ENCODE data around the gene NRF1.
"Not testable (repeated sequence)": the region's sequence is repeated elsewhere in the genome, so short reads cannot be mapped to it uniquely, and the experiment has no call there.

Gene NRF1

DNA sequence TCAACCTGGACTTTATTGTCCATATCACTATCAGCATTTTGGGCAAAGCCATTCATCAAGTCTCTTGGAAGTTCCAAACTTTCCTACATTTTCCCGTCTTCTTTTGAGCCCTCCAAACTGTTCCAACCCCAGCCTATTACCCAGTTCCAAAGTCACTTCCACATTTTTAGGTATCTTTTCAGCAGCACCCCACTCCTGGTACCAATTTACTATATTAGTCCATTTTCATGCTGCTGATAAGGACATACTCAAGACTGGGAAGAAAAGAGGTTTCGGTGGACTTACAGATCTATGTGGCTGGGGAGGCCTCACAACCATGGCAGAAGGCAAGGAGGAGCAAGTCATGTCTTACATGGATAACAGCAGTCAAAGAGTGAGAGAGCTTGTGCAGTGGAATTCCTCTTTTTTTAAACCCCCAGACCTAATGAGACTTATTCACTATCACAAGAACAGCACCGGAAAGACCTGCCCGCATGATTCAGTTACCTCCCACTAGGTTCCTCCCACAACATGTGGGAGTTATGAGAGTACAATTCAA is 50.2 kb downstream of the NRF1 start:
- DNase-seq (ENCODE audit: insufficient read length, low spot score) (no peak), FAIRE-seq (no peak)
- TF ChIP-seq PAX5 (IDR thresholded peaks at IDR 0.05; ENCODE audit: insufficient read depth, low read length, severe bottlenecking) (no peak), POLR2A (IDR thresholded peaks at IDR 0.05; ENCODE audit: low read depth, low read length) (no peak), POLR2AphosphoS5 (IDR thresholded peaks at IDR 0.05; ENCODE audit: low read depth, low read length) (no peak), POU2F2 (IDR thresholded peaks at IDR 0.05; ENCODE audit: low read depth, low read length) (no peak), SPI1 (IDR thresholded peaks at IDR 0.05; ENCODE audit: low read depth, low read length) (no peak), TAF1 (IDR thresholded peaks at IDR 0.05; ENCODE audit: low read depth, low read length) (no peak)

DNA sequence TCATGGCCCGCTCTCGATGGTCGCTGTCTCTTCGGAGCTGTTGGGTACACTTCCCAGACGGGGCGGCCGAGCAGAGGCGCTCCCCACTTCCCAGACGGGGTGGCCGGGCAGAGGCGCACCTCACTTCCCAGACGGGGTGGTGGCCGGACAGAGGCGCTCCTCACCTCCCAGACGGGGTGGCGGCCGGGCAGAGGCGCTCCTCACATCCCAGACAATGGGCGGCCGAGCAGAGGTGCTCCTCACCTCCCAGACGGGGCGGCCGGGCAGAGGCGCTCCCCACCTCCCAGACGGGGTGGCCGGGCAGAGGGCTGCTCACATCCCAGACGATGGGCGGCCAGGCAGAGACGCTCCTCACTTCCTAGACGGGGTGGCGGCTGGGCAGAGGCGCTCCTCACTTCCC is 51.7 kb downstream of the NRF1 start:
- not testable (repeated sequence) for FAIRE-seq; DNase-seq (ENCODE audit: insufficient read length, low spot score)

- DNase-seq (ENCODE audit: insufficient read length, low spot score) (peak; percentile 21), FAIRE-seq (no peak)
- TF ChIP-seq TAF1 (IDR thresholded peaks at IDR 0.05; ENCODE audit: low read depth, low read length) (no peak), POU2F2 (IDR thresholded peaks at IDR 0.05; ENCODE audit: low read depth, low read length) (no peak), SPI1 (IDR thresholded peaks at IDR 0.05; ENCODE audit: low read depth, low read length) (no peak), PAX5 (IDR thresholded peaks at IDR 0.05; ENCODE audit: insufficient read depth, low read length, severe bottlenecking) (no peak), POLR2AphosphoS5 (IDR thresholded peaks at IDR 0.05; ENCODE audit: low read depth, low read length) (no peak), POLR2A (IDR thresholded peaks at IDR 0.05; ENCODE audit: low read depth, low read length) (no peak)
Observed at GRCh38 chr7:129664029-129665012, 52.8 kb downstream of the NRF1 start.

GRCh38 chr7:129665013-129665401 is 53.5 kb downstream of the NRF1 start:
- no peak for DNase-seq (ENCODE audit: insufficient read length, low spot score)
- no peak for TF ChIP-seq PAX5 (IDR thresholded peaks at IDR 0.05; ENCODE audit: insufficient read depth, low read length, severe bottlenecking)
- no peak for TF ChIP-seq POLR2AphosphoS5 (IDR thresholded peaks at IDR 0.05; ENCODE audit: low read depth, low read length)
- TF ChIP-seq SPI1 (IDR thresholded peaks at IDR 0.05; ENCODE audit: low read depth, low read length): no peak
- no peak for FAIRE-seq

DNA sequence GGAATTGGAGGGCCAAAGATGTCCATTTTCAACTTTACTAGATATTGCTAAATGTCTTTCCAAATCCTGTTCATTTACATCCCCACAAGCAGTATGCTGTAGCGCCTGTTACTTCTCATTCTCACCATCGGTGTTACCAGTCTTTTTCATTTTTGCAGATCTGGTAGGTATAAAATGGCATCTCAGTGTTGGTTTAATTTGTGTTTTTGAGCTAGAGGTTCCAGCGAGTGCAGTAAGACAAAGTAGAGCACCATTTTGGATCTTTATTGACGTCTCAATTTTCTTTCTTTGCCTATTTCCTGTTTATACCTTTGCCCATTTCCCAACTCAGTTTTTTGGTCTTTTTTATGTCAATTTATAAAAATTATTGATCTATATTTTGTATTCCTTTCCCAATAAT is 55.6 kb downstream of the NRF1 start:
- TF ChIP-seq PAX5 (IDR thresholded peaks at IDR 0.05; ENCODE audit: insufficient read depth, low read length, severe bottlenecking) (no peak), TAF1 (IDR thresholded peaks at IDR 0.05; ENCODE audit: low read depth, low read length) (no peak), POU2F2 (IDR thresholded peaks at IDR 0.05; ENCODE audit: low read depth, low read length) (no peak), POLR2A (IDR thresholded peaks at IDR 0.05; ENCODE audit: low read depth, low read length) (no peak), POLR2AphosphoS5 (IDR thresholded peaks at IDR 0.05; ENCODE audit: low read depth, low read length) (no peak), SPI1 (IDR thresholded peaks at IDR 0.05; ENCODE audit: low read depth, low read length) (no peak)
- FAIRE-seq: no peak
- no peak for DNase-seq (ENCODE audit: insufficient read length, low spot score)

GRCh38 chr7:129667551-129667950 is 56.0 kb downstream of the NRF1 start:
- TF ChIP-seq SPI1 (IDR thresholded peaks at IDR 0.05; ENCODE audit: low read depth, low read length) (no peak), POLR2AphosphoS5 (IDR thresholded peaks at IDR 0.05; ENCODE audit: low read depth, low read length) (no peak), TAF1 (IDR thresholded peaks at IDR 0.05; ENCODE audit: low read depth, low read length) (no peak), POU2F2 (IDR thresholded peaks at IDR 0.05; ENCODE audit: low read depth, low read length) (no peak), PAX5 (IDR thresholded peaks at IDR 0.05; ENCODE audit: insufficient read depth, low read length, severe bottlenecking) (no peak), POLR2A (IDR thresholded peaks at IDR 0.05; ENCODE audit: low read depth, low read length) (no peak)
- DNase-seq (ENCODE audit: insufficient read length, low spot score) (no peak), FAIRE-seq (no peak)

- FAIRE-seq: no peak
Observed at GRCh38 chr7:129669901-129670300, 58.4 kb downstream of the NRF1 start.

GRCh38 chr7:129670656-129671055 is 59.1 kb downstream of the NRF1 start:
- FAIRE-seq: no peak
- no peak for DNase-seq (ENCODE audit: insufficient read length, low spot score)
- TF ChIP-seq TAF1 (IDR thresholded peaks at IDR 0.05; ENCODE audit: low read depth, low read length) (no peak), PAX5 (IDR thresholded peaks at IDR 0.05; ENCODE audit: insufficient read depth, low read length, severe bottlenecking) (no peak), POU2F2 (IDR thresholded peaks at IDR 0.05; ENCODE audit: low read depth, low read length) (no peak), SPI1 (IDR thresholded peaks at IDR 0.05; ENCODE audit: low read depth, low read length) (no peak), POLR2AphosphoS5 (IDR thresholded peaks at IDR 0.05; ENCODE audit: low read depth, low read length) (no peak), POLR2A (IDR thresholded peaks at IDR 0.05; ENCODE audit: low read depth, low read length) (no peak)

More at GRCh38 chr7:129669901-129670300, 58.4 kb downstream of the NRF1 start:
- DNase-seq (ENCODE audit: insufficient read length, low spot score): no peak
- TF ChIP-seq TAF1 (IDR thresholded peaks at IDR 0.05; ENCODE audit: low read depth, low read length) (no peak), POLR2AphosphoS5 (IDR thresholded peaks at IDR 0.05; ENCODE audit: low read depth, low read length) (no peak), POLR2A (IDR thresholded peaks at IDR 0.05; ENCODE audit: low read depth, low read length) (no peak), SPI1 (IDR thresholded peaks at IDR 0.05; ENCODE audit: low read depth, low read length) (no peak), POU2F2 (IDR thresholded peaks at IDR 0.05; ENCODE audit: low read depth, low read length) (no peak), PAX5 (IDR thresholded peaks at IDR 0.05; ENCODE audit: insufficient read depth, low read length, severe bottlenecking) (no peak)

DNA sequence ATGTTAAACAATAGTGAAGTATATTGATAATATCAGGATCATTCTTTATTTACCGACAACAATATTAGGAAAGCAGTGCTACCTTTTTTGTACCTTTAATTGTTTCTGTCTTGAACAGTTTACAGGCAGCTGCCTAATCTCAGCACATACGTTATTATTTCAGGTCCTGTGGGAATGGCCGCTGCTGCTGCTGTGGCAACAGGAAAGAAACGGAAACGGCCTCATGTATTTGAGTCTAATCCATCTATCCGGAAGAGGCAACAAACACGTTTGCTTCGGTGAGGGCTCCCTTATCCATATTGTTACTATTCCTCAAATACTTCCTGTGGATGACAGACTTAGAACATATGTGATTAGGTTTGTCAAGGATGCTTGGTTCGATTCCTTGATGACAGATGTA is 59.7 kb downstream of the NRF1 start:
- DNase-seq (ENCODE audit: insufficient read length, low spot score): no peak
- no peak for TF ChIP-seq POLR2AphosphoS5 (IDR thresholded peaks at IDR 0.05; ENCODE audit: low read depth, low read length)
- TF ChIP-seq PAX5 (IDR thresholded peaks at IDR 0.05; ENCODE audit: insufficient read depth, low read length, severe bottlenecking): no peak
- no peak for TF ChIP-seq TAF1 (IDR thresholded peaks at IDR 0.05; ENCODE audit: low read depth, low read length)
- no peak for TF ChIP-seq POLR2A (IDR thresholded peaks at IDR 0.05; ENCODE audit: low read depth, low read length)
- no peak for TF ChIP-seq POU2F2 (IDR thresholded peaks at IDR 0.05; ENCODE audit: low read depth, low read length)
- TF ChIP-seq SPI1 (IDR thresholded peaks at IDR 0.05; ENCODE audit: low read depth, low read length): no peak
- FAIRE-seq: no peak

DNA sequence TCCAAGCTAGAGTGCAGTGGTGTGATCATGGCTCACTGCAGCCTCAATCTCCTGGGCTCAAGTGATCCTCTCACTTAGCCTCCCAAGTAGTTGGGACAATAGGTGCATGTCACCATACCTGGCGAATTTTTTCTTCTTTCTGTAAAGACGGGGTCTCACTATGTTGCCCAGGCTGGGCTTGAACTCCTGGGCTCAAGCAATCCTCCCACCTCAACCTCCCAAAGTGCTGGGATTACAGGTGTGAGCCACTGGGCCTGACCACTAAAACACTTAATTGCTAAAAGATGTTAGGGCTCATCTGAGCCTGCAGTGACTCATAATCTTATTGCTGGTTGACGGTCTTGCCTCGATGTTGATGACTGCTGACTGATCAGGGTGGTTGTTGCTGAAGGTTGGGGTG is 63.0 kb downstream of the NRF1 start:
- not testable (repeated sequence) for FAIRE-seq; DNase-seq (ENCODE audit: insufficient read length, low spot score)
